GM23338 (cell line): ENCODE measurements around the gene LIN7A. TPM values are rescaled to one million over a fixed set of nuclear protein-coding genes. Genes with fewer than 3 reads are reported as not detected.
"Not testable (repeated sequence)": the region's sequence is repeated elsewhere in the genome, so short reads cannot be mapped to it uniquely, and the experiment has no call there.

Source experiments
- ATAC-seq: fragments of 200-7000 bp; cut with Tn5 transposase; 3 replicates; pipeline ENCODE4 v1.9.1; 2020
- DNase-seq: peaks from one replicate; pipeline ENCODE4 v3.0.0-alpha.2; 2015; ENCODE audit warnings: low spot score
- H2AFZ ChIP-seq: fragments of 200-600 bp; sonication (generic); 2 replicates; pipeline ENCODE4 v1.8.0; 2016; ENCODE audit warnings: antibody characterized with exemption, mild to moderate bottlenecking, moderate library complexity
- H3F3A ChIP-seq: fragments of 200-600 bp; sonication (generic); replicated peaks from 2 replicates; pipeline ENCODE4 v1.8.0; 2017; ENCODE audit warnings: antibody characterized with exemption, mixed run types, low read depth
- H3K27ac ChIP-seq: fragments of 200-600 bp; sonication (generic); 2 replicates; pipeline ENCODE4 v1.6.1; 2016; ENCODE audit warnings: low read depth
- H3K27me3 ChIP-seq: fragments of 200-600 bp; sonication (generic); 2 replicates; pipeline ENCODE4 v1.8.0; 2016; ENCODE audit warnings: mild to moderate bottlenecking, mixed run types, moderate library complexity; ENCODE audit not compliant: insufficient read depth
- H3K36me3 ChIP-seq: fragments of 200-600 bp; sonication (generic); 2 replicates; pipeline ENCODE4 v1.8.0; 2016; ENCODE audit warnings: mild to moderate bottlenecking; ENCODE audit not compliant: insufficient read depth
- H3K4me1 ChIP-seq: fragments of 200-600 bp; sonication (generic); 2 replicates; pipeline ENCODE4 v1.8.0; 2016; ENCODE audit warnings: mild to moderate bottlenecking, moderate library complexity; ENCODE audit not compliant: insufficient read depth
- H3K4me2 ChIP-seq: fragments of 200-600 bp; sonication (generic); 2 replicates; pipeline ENCODE4 v1.7.1; 2017; ENCODE audit warnings: mixed run types
- H3K4me3 ChIP-seq: fragments of 200-600 bp; sonication (generic); 2 replicates; pipeline ENCODE4 v1.6.1; 2016; ENCODE audit warnings: mixed run types
- H3K79me2 ChIP-seq: fragments of 200-600 bp; sonication (generic); replicated peaks from 2 replicates; pipeline ENCODE4 v1.8.0; 2017; ENCODE audit warnings: mild to moderate bottlenecking; ENCODE audit not compliant: insufficient read depth
- H3K9me2 ChIP-seq: fragments of 200-600 bp; sonication (generic); 2 replicates; pipeline ENCODE4 v1.8.0; 2017; ENCODE audit not compliant: insufficient read depth
- H4K20me1 ChIP-seq: fragments of 200-600 bp; sonication (generic); replicated peaks from 2 replicates; pipeline ENCODE4 v1.8.0; 2017; ENCODE audit warnings: mild to moderate bottlenecking; ENCODE audit not compliant: insufficient read depth
- H3K27ac Mint-ChIP-seq: 2 replicates; pipeline ENCODE4 v1.8.0; 2020; ENCODE audit warnings: inconsistent platforms, mild to moderate bottlenecking, moderate library complexity, mixed read lengths
- H3K27me3 Mint-ChIP-seq: 3 replicates; pipeline ENCODE4 v1.8.0; 2022; ENCODE audit warnings: low read depth, mild to moderate bottlenecking, moderate library complexity, mixed read lengths, inconsistent platforms; ENCODE audit not compliant: insufficient read depth, poor library complexity
- H3K36me3 Mint-ChIP-seq: 3 replicates; pipeline ENCODE4 v1.8.0; 2021; ENCODE audit warnings: low read depth, mild to moderate bottlenecking, inconsistent platforms, moderate library complexity, mixed read lengths
- H3K4me1 Mint-ChIP-seq: 3 replicates; pipeline ENCODE4 v1.8.0; 2020; ENCODE audit warnings: mild to moderate bottlenecking, inconsistent platforms, mixed read lengths
- H3K4me3 Mint-ChIP-seq: 3 replicates; pipeline ENCODE4 v1.8.0; 2021; ENCODE audit warnings: moderate library complexity, mild to moderate bottlenecking, inconsistent platforms, mixed read lengths
- H3K9me3 Mint-ChIP-seq: 3 replicates; pipeline ENCODE4 v1.8.0; 2020; ENCODE audit warnings: moderate library complexity, mild to moderate bottlenecking, inconsistent platforms, mixed read lengths
- CTCF ChIP-seq, 2 experiments: fragments of 200-600 bp in 1 of 2; sonication (generic) in 1 of 2; conservative IDR thresholded peaks; 2 replicates each; pipeline versions ENCODE4 v1.5.1 to v1.6.1; 2016 to 2017; ENCODE audit warnings: antibody characterized with exemption in 2 of 2, low read depth in 2 of 2, mild to moderate bottlenecking in 2 of 2, moderate library complexity in 1 of 2
- ZNF114 ChIP-seq: fragments of 250-450 bp; sonication (Bioruptor Pico); IDR thresholded peaks from 2 replicates; pipeline ENCODE4 v1.5.0; 2020; ENCODE audit warnings: mild to moderate bottlenecking, moderate library complexity
- ZNF462 ChIP-seq: fragments of 250-450 bp; sonication (Bioruptor Pico); IDR thresholded peaks from 2 replicates; pipeline ENCODE4 v1.5.0; 2020; ENCODE audit warnings: mild to moderate bottlenecking, moderate library complexity
- polyA plus RNA-seq: library from polyadenylated mRNA; unstranded; fragments of >200 nt; fragmentation: Nextera tagmentation; extraction: Ambion mirVana; gene quantifications from 2 replicates; pipeline ENCODE4 v1.2.1, GENCODE V29; 2016
- total RNA-seq: library from RNA; depleted of rRNA; stranded (reverse); fragments of >200 nt; shearing (Covaris generic); gene quantifications from 2 replicates; pipeline ENCODE4 v1.2.3, GENCODE V29; 2014

LIN7A gene
- total and polyA plus RNA-seq, 2 experiments from 2014 or later, result 5.7 to 6.5 TPM

GRCh38 chr12:80791863-80792262 lies 145.9 kb downstream of the LIN7A start (continued):
- TF ChIP-seq ZNF462 (CRISPR knock-in tag) (no peak), CTCF (conservative IDR thresholded peaks at IDR 0.05; ENCODE audit: low read depth in 2 of 2) (no peak)

GRCh38 chr12:80788407-80788806 lies 149.3 kb downstream of the LIN7A start:
- ATAC-seq, H3K9me3 Mint-ChIP-seq, H3K36me3 Mint-ChIP-seq, DNase-seq, H3K27me3 ChIP-seq, H3K79me2 ChIP-seq, H3K9me2 ChIP-seq, H3K4me2 ChIP-seq, H3K4me3 Mint-ChIP-seq, H4K20me1 ChIP-seq, H3K36me3 ChIP-seq, H3K27ac Mint-ChIP-seq, H3F3A ChIP-seq: not testable (repeated sequence)
- H3K4me1 ChIP-seq, result peaks cover 18% of the 10 kb centered on the region
- peak overlapping the region; percentile 73 for H2AFZ ChIP-seq
- H3K27ac ChIP-seq, result peak overlapping the region; percentile 51; the same call in 1 of the 2 replicates
- peak; percentile 95 for TF ChIP-seq ZNF114 (CRISPR knock-in tag)
- peaks cover 15% of the 10 kb centered on the region for H3K27me3 Mint-ChIP-seq
- H3K4me3 ChIP-seq, result peak overlapping the region; percentile 34
- peaks cover 23% of the 10 kb centered on the region for H3K4me1 Mint-ChIP-seq

GRCh38 chr12:80782963-80783470 lies 154.7 kb downstream of the LIN7A start:
- Mint-ChIP-seq H3K27me3 (peaks cover 13% of the 10 kb centered on the region), H3K27ac (peak overlapping the region; percentile 46), H3K4me1 (peaks cover 41% of the 10 kb centered on the region), H3K36me3 (peaks cover 21% of the 10 kb centered on the region), H3K9me3 (peaks cover 13% of the 10 kb centered on the region)
- not testable (repeated sequence) for H3K4me3 Mint-ChIP-seq, H3K79me2 ChIP-seq, H3F3A ChIP-seq, H3K9me2 ChIP-seq, H2AFZ ChIP-seq, H4K20me1 ChIP-seq, H3K36me3 ChIP-seq, H3K27me3 ChIP-seq
- DNase-seq (peak; percentile 25), ATAC-seq (peak; percentile 65)
- Histone ChIP-seq H3K4me1 (peaks cover 44% of the 10 kb centered on the region), H3K4me2 (peak overlapping the region; percentile 22; the same call in 1 of the 2 replicates), H3K4me3 (peak overlapping the region; percentile 2; the same call in 1 of the 2 replicates), H3K27ac (peak overlapping the region; percentile 98)
